ENCODE results near the gene CRADD.

The CRADD gene

GRCh38 chr12:93836620-93837260 is 159.6 kb downstream of the CRADD start:
- DNase-seq (ENCODE audit: low read depth in 1 of 2, low spot score in 1 of 2), result no peak

- DNase-seq (ENCODE audit: low read depth in 1 of 2, low spot score in 1 of 2), result no peak
These were observed 161.0 kb downstream of the CRADD start for GRCh38 chr12:93838193-93838592.

GRCh38 chr12:93839064-93839463 is 161.9 kb downstream of the CRADD start:
- no peak for DNase-seq (ENCODE audit: low read depth in 1 of 2, low spot score in 1 of 2)

- no peak for DNase-seq (ENCODE audit: low read depth in 1 of 2, low spot score in 1 of 2)
These were observed 164.5 kb downstream of the CRADD start for GRCh38 chr12:93841671-93842070.

GRCh38 chr12:93844164-93844784 is 167.1 kb downstream of the CRADD start:
- DNase-seq (ENCODE audit: low read depth in 1 of 2, low spot score in 1 of 2), result no peak

- DNase-seq (ENCODE audit: low read depth in 1 of 2, low spot score in 1 of 2), result no peak
These were observed 169.9 kb downstream of the CRADD start for GRCh38 chr12:93846936-93847516.

- no peak for DNase-seq (ENCODE audit: low read depth in 1 of 2, low spot score in 1 of 2)
These were observed 170.6 kb downstream of the CRADD start for GRCh38 chr12:93847517-93848474.

GRCh38 chr12:93848523-93849101 is 171.4 kb downstream of the CRADD start:
- DNase-seq (ENCODE audit: low read depth in 1 of 2, low spot score in 1 of 2), result no peak

GRCh38 chr12:93849946-93850345 is 172.8 kb downstream of the CRADD start:
- DNase-seq (ENCODE audit: low read depth in 1 of 2, low spot score in 1 of 2), result no peak

GRCh38 chr12:93850481-93851256 is 173.5 kb downstream of the CRADD start:
- no peak for DNase-seq (ENCODE audit: low read depth in 1 of 2, low spot score in 1 of 2)

- DNase-seq (ENCODE audit: low read depth in 1 of 2, low spot score in 1 of 2), result no peak
These were observed 174.1 kb downstream of the CRADD start for GRCh38 chr12:93851257-93851671.

GRCh38 chr12:93852173-93852591 is 175.0 kb downstream of the CRADD start:
- no peak for DNase-seq (ENCODE audit: low read depth in 1 of 2, low spot score in 1 of 2)

GRCh38 chr12:93853698-93854478 is 176.7 kb downstream of the CRADD start:
- DNase-seq (ENCODE audit: low read depth in 1 of 2, low spot score in 1 of 2), result no peak

GRCh38 chr12:93855261-93855660 is 178.1 kb downstream of the CRADD start:
- DNase-seq (ENCODE audit: low read depth in 1 of 2, low spot score in 1 of 2), result no peak

GRCh38 chr12:93856611-93857010 is 179.4 kb downstream of the CRADD start:
- no peak for DNase-seq (ENCODE audit: low read depth in 1 of 2, low spot score in 1 of 2)

- no peak for DNase-seq (ENCODE audit: low read depth in 1 of 2, low spot score in 1 of 2)
These were observed 180.2 kb downstream of the CRADD start for GRCh38 chr12:93857279-93857938.

GRCh38 chr12:93857991-93858447 is 180.8 kb downstream of the CRADD start:
- DNase-seq (ENCODE audit: low read depth in 1 of 2, low spot score in 1 of 2), result no peak

GRCh38 chr12:93860668-93861373 is 183.6 kb downstream of the CRADD start:
- DNase-seq (ENCODE audit: low read depth in 1 of 2, low spot score in 1 of 2), result no peak

Data from activated CD4-positive, alpha-beta T cell treated with anti-CD3 and anti-CD28 coated beads, Interleukin-2, amount 50 U/mL, for 24 hours (primary cell).